ENCODE measurements around the gene CENPH. TPM values are rescaled to one million over a fixed set of nuclear protein-coding genes. Genes with fewer than 3 reads are reported as not detected.

Gene CENPH
- total and polyA plus RNA-seq, 2 of the 13 experiments (the other 11 are each of a cell fraction or from before 2014, with no cell fraction given) = 11.2 to 28.8 TPM

DNA sequence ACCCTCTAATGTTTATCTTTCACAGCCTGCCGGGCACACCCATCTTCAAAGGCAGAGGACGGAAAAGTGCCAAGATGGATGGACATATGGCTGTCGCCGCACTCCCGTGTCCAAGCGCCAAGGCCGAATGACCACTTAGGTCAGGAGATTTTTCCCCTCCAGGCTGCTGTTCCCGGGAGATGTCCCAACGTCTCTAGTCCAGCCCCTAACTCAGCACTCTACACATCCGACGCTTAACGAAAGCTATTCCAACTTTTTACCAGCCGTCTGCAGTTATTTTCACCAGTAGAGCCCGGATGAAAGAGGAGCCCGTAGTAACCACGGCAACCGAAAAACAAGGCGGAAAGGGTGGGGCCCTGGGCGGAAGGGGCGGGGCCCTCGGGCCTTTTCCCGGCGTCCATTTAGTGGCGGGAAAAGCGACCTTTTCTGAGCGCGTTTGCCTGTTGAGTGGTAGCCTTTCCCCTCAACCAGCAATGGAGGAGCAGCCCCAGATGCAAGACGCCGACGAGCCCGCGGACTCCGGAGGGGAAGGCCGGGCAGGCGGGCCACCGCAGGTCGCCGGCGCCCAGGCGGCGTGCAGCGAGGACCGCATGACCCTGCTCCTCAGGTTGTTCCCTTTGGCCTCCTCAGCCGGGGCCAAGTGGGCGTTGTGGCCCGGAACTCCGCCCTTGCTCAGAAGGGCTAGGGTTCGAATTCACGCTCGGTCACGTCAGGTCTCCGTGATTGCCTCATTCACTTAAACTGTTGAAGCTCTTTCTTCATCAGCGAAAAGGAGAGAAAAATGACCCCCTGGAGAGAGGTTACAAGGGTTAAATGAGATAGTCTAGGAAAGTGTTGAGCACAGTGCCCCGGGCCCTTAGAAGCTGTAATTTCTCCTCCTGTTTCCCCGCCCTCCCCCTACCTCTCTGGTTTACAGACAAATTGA is at the start of gene CENPH (continued):
- TF ChIP-seq, protein P1, sequence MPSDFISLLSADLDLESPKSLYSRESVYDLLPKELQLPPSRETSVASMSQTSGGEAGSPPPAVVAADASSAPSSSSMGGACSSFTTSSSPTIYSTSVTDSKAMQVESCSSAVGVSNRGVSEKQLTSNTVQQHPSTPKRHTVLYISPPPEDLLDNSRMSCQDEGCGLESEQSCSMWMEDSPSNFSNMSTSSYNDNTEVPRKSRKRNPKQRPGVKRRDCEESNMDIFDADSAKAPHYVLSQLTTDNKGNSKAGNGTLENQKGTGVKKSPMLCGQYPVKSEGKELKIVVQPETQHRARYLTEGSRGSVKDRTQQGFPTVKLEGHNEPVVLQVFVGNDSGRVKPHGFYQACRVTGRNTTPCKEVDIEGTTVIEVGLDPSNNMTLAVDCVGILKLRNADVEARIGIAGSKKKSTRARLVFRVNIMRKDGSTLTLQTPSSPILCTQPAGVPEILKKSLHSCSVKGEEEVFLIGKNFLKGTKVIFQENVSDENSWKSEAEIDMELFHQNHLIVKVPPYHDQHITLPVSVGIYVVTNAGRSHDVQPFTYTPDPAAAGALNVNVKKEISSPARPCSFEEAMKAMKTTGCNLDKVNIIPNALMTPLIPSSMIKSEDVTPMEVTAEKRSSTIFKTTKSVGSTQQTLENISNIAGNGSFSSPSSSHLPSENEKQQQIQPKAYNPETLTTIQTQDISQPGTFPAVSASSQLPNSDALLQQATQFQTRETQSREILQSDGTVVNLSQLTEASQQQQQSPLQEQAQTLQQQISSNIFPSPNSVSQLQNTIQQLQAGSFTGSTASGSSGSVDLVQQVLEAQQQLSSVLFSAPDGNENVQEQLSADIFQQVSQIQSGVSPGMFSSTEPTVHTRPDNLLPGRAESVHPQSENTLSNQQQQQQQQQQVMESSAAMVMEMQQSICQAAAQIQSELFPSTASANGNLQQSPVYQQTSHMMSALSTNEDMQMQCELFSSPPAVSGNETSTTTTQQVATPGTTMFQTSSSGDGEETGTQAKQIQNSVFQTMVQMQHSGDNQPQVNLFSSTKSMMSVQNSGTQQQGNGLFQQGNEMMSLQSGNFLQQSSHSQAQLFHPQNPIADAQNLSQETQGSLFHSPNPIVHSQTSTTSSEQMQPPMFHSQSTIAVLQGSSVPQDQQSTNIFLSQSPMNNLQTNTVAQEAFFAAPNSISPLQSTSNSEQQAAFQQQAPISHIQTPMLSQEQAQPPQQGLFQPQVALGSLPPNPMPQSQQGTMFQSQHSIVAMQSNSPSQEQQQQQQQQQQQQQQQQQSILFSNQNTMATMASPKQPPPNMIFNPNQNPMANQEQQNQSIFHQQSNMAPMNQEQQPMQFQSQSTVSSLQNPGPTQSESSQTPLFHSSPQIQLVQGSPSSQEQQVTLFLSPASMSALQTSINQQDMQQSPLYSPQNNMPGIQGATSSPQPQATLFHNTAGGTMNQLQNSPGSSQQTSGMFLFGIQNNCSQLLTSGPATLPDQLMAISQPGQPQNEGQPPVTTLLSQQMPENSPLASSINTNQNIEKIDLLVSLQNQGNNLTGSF (CRISPR knock-in tag; IDR thresholded peaks at IDR 0.05) = peak; percentile 55; the same call in 1 of the 2 replicates
- TF ChIP-seq, protein P2, sequence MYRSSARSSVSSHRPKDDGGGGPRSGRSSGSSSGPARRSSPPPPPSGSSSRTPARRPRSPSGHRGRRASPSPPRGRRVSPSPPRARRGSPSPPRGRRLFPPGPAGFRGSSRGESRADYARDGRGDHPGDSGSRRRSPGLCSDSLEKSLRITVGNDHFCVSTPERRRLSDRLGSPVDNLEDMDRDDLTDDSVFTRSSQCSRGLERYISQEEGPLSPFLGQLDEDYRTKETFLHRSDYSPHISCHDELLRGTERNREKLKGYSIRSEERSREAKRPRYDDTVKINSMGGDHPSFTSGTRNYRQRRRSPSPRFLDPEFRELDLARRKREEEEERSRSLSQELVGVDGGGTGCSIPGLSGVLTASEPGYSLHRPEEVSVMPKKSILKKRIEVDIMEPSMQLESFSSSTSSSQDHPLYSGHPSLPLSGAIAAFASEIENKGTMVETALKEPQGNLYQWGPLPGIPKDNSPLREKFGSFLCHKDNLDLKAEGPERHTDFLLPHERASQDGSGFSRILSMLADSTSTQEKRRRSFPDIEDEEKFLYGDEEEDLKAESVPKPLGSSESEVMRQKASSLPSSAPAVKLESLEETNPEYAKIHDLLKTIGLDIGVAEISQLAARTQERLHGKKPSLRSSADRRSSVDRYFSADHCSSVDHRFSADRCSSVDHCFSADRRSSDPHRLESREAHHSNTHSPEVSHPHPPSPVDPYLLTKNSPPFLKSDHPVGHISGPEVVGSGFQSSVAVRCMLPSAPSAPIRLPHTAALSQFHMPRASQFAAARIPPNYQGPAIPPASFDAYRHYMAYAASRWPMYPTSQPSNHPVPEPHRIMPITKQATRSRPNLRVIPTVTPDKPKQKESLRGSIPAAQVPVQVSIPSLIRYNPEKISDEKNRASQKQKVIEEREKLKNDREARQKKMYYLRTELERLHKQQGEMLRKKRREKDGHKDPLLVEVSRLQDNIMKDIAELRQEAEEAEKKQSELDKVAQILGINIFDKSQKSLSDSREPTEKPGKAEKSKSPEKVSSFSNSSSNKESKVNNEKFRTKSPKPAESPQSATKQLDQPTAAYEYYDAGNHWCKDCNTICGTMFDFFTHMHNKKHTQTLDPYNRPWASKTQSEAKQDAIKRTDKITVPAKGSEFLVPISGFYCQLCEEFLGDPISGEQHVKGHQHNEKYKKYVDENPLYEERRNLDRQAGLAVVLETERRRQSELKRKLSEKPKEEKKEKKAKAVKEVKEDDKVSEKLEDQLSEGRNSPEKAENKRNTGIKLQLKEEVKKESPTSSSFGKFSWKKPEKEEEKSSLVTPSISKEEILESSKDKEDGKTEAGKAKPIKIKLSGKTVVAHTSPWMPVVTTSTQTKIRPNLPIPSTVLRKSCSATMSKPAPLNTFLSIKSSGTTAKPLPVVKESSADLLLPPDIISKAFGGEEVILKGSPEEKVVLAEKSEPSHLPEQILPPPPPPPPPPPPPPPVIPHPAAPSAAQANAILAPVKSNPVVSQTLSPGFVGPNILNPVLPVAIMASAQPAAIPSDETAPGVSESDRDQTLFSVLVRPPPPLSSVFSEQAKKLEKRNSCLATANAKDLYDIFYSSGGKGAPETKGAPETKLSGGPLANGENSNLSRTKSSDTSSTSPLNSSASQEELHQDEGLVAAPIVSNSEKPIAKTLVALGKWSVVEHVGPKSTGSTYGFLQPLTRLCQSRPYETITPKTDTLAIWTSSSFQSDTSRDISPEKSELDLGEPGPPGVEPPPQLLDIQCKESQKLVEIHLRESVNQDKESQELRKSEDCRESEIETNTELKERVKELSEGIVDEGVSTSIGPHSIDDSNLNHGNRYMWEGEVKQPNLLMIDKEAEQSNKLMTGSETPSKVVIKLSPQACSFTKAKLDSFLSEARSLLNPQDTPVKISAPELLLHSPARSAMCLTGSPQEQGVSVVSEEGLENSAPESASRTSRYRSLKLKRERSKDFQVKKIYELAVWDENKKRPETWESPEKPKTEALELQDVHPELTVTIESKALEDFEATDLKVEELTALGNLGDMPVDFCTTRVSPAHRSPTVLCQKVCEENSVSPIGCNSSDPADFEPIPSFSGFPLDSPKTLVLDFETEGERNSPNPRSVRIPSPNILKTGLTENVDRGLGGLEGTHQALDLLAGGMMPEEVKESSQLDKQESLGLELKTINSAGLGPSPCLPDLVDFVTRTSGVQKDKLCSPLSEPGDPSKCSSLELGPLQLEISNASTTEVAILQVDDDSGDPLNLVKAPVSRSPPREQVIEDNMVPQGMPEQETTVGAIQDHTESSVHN (CRISPR knock-in tag; IDR thresholded peaks at IDR 0.05) = 0 out of 2 replicates have a peak, but pooled peaks have one; percentile 59
- TF ChIP-seq, protein P3, sequence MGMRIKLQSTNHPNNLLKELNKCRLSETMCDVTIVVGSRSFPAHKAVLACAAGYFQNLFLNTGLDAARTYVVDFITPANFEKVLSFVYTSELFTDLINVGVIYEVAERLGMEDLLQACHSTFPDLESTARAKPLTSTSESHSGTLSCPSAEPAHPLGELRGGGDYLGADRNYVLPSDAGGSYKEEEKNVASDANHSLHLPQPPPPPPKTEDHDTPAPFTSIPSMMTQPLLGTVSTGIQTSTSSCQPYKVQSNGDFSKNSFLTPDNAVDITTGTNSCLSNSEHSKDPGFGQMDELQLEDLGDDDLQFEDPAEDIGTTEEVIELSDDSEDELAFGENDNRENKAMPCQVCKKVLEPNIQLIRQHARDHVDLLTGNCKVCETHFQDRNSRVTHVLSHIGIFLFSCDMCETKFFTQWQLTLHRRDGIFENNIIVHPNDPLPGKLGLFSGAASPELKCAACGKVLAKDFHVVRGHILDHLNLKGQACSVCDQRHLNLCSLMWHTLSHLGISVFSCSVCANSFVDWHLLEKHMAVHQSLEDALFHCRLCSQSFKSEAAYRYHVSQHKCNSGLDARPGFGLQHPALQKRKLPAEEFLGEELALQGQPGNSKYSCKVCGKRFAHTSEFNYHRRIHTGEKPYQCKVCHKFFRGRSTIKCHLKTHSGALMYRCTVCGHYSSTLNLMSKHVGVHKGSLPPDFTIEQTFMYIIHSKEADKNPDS (CRISPR knock-in tag; IDR thresholded peaks at IDR 0.05) = no peak
- TF ChIP-seq GTF3A (CRISPR knock-in tag; conservative IDR thresholded peaks at IDR 0.05) = peak; percentile 43
- 0 out of 2 replicates have a peak, but pooled peaks have one; percentile 42 for TF ChIP-seq ZFP41 (CRISPR knock-in tag; IDR thresholded peaks at IDR 0.05; ENCODE audit: borderline replicate concordance)
- no peak for TF ChIP-seq SUZ12 (IDR thresholded peaks at IDR 0.05; ENCODE audit: low read depth, low read length)
- TF ChIP-seq SOX6 (IDR thresholded peaks at IDR 0.05) = no peak
- TF ChIP-seq SOX6 (CRISPR knock-in tag; IDR thresholded peaks at IDR 0.05) = peak; percentile 58
- TF ChIP-seq MYC (CRISPR knock-in tag; IDR thresholded peaks at IDR 0.05; ENCODE audit: borderline replicate concordance) = peak; percentile 91; the same call in 1 of the 2 replicates
- TF ChIP-seq NR3C1 (CRISPR knock-in tag; IDR thresholded peaks at IDR 0.05) = no peak
- no peak for TF ChIP-seq ZNF292 (CRISPR knock-in tag; IDR thresholded peaks at IDR 0.05; ENCODE audit: borderline replicate concordance, low read depth)

All from HepG2 (cell line).